ENCODE data around the gene GDPD4. TPM values are rescaled to one million over a fixed set of nuclear protein-coding genes. Genes with fewer than 3 reads are reported as not detected.

The GDPD4 gene
- total and polyA plus RNA-seq, 10 of the 15 experiments (the other 5 are each of a cell fraction or from before 2014, with no cell fraction given), result 0.23 TPM; not detected in 9

DNA sequence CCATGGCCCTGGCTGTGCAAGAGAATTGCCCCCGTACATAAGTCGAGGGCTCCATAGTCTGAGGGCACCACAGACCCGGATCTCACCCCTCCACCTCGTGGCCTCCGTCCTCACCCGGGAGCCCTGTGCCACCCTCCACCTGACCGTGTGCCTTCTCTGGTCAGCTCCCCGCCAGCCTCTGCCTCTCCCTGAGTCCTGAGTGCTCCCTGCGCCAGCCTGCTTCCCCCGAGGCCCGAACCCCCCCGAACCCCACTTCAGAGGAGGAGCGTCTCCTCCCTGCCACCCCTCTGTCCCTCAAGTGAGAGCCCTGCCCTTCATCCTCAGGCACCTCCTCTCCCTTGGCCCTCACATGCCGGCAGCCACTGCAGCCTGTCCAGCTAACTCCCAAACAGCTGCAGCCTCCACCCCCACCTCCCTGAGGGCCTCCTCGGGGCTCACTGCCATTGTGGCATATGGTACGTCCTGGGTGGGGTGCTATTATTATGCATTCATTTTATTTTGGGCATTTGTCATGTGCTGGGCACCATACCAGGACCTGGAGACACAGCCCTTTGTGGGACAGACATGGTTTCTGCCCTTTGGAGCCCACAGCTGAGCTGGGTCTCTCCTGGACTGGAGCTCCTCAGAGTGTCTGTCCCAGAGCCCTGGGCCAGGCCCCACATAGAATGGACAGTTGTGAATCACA, 106.3 kb downstream of the GDPD4 start:
- Histone ChIP-seq H3K79me2 (ENCODE audit: control insufficient read depth, insufficient read depth, low read length) (peaks cover 1% of the 10 kb centered on the region; the same call in 1 of the 2 replicates), H4K20me1 (ENCODE audit: control insufficient read depth, insufficient read depth) (no peaks in the 10 kb centered on the region), H3K27me3 (replicated peaks in 1 of 2; ENCODE audit: control insufficient read depth in 2 of 2, insufficient read depth in 2 of 2, low read length in 1 of 2) (no peaks in the 10 kb centered on the region), H3K4me3 (no peak overlapping the region), H3K36me3 (ENCODE audit: control insufficient read depth in 2 of 2, insufficient read depth in 2 of 2, low read length in 1 of 2) (no peaks in the 10 kb centered on the region), H3K27ac (ENCODE audit: control insufficient read depth, insufficient read depth) (no peak overlapping the region), H3K4me2 (ENCODE audit: control insufficient read depth, insufficient read depth) (no peak overlapping the region), H3K9me3 (replicated peaks; ENCODE audit: control insufficient read depth, insufficient read depth, low read length) (no peaks in the 10 kb centered on the region), H3K4me1 (ENCODE audit: control insufficient read depth, insufficient read depth, low read length) (no peaks in the 10 kb centered on the region), H2AFZ (ENCODE audit: control insufficient read depth, low read depth, low read length) (no peak overlapping the region), H3K9ac (ENCODE audit: control insufficient read depth, insufficient read depth, low read length) (no peak overlapping the region)
- FAIRE-seq (no peak), DNase-seq (ENCODE audit: low read depth, low spot score) (no peak), ATAC-seq (no peak; the same call in 2 of the 3 replicates)
- TF ChIP-seq PML (IDR thresholded peaks at IDR 0.05; ENCODE audit: low read length) (no peak), IRF4 (IDR thresholded peaks at IDR 0.05; ENCODE audit: low read depth, low read length) (no peak), FOXK2 (IDR thresholded peaks at IDR 0.05) (no peak), YBX1 (IDR thresholded peaks at IDR 0.05) (no peak), REST (IDR thresholded peaks at IDR 0.05; ENCODE audit: low read depth, low read length) (no peak), STAT3 (IDR thresholded peaks at IDR 0.05; ENCODE audit: low read depth, low read length) (no peak), TCF12 (IDR thresholded peaks at IDR 0.05; ENCODE audit: low read depth, low read length) (no peak), MTA2 (IDR thresholded peaks at IDR 0.05; ENCODE audit: low read depth) (no peak), CHD1 (IDR thresholded peaks at IDR 0.05; ENCODE audit: low read depth, low read length) (no peak), TCF3 (IDR thresholded peaks at IDR 0.05; ENCODE audit: borderline replicate concordance, insufficient read depth, low read depth, low read length) (no peak), TARDBP (IDR thresholded peaks at IDR 0.05; ENCODE audit: borderline replicate concordance) (no peak), IKZF2 (IDR thresholded peaks at IDR 0.05) (no peak), CREB1 (IDR thresholded peaks at IDR 0.05; ENCODE audit: low read depth) (no peak), MYC (IDR thresholded peaks at IDR 0.05; ENCODE audit: insufficient read depth, insufficient read length, insufficient replicate concordance, low read length, severe bottlenecking) (no peak), CEBPB (IDR thresholded peaks at IDR 0.05; ENCODE audit: borderline replicate concordance in 1 of 2, low read depth in 2 of 2, low read length in 2 of 2) (no peak)
- intact Hi-C loops (cut with micrococcal nuclease; ENCODE audit: unreplicated experiment), result loop anchor here (2.0 kb wide), 1 partner anchor 424 kb away; no protein-coding TSS in a partner anchor
- SMC1A ChIA-PET (ENCODE audit: uncharacterized antibody, unreplicated experiment), result interaction anchor here (0.6 to 2.0 kb wide), 8 partner anchors 48 to 423 kb away, joined by 3 to 19 read pairs (median 3); no protein-coding TSS in a partner anchor
- CTCF ChIA-PET, result interaction anchor here (0.7 to 3.5 kb wide), 8 partner anchors 68 to 1864 kb away, joined by 3 to 40 read pairs (median 4); no protein-coding TSS in a partner anchor
- RAD21 ChIA-PET (ENCODE audit: unreplicated experiment), result interaction anchor here (0.7 to 3.0 kb wide), 5 partner anchors 8 to 425 kb away, joined by 3 to 26 read pairs (median 4); no protein-coding TSS in a partner anchor
- no TSS peak for BruUV-seq (replicated peaks)
- POLR2A ChIA-PET, result no interaction called here
- WGBS (ENCODE audit: insufficient coverage, insufficient replicate concordance, low lambda C conversion rate, missing lambda C conversion rate), result 27% methylated on average over 10 of the region's 16 CpGs
- in situ Hi-C loops (cut with MboI), result loop anchor here (5.0 kb wide), 1 partner anchor 357 kb away; no protein-coding TSS in a partner anchor

All from GM12878 (cell line).